Activated CD4-positive, alpha-beta T cell treated with anti-CD3 and anti-CD28 coated beads, Interleukin-2, Interleukin-4, amounts not matched to agents 100 ng/mL and 50 ng/mL, durations not matched to agents 16 hours and 8 hours (primary cell): ENCODE data around the gene RBFOX1.

ENCODE experiments used
- DNase-seq: peaks from one replicate; pipeline ENCODE4 v3.0.0-alpha.2; 2020; ENCODE audit warnings: low spot score

The RBFOX1 gene

GRCh38 chr16:7334801-7335560 lies 2.3 kb downstream of the RBFOX1 start:
- no peak for DNase-seq

GRCh38 chr16:7335991-7336634 lies 3.5 kb downstream of the RBFOX1 start:
- DNase-seq, result no peak

GRCh38 chr16:7336742-7337141 lies 4.1 kb downstream of the RBFOX1 start:
- DNase-seq, result no peak

GRCh38 chr16:7338826-7339225 lies 6.2 kb downstream of the RBFOX1 start:
- DNase-seq, result no peak

GRCh38 chr16:7339700-7340099 lies 7.1 kb downstream of the RBFOX1 start:
- no peak for DNase-seq

- no peak for DNase-seq
Observed at GRCh38 chr16:7340938-7341337, 8.3 kb downstream of the RBFOX1 start.

GRCh38 chr16:7342598-7342997 lies 10.0 kb downstream of the RBFOX1 start:
- no peak for DNase-seq

GRCh38 chr16:7343243-7343642 lies 10.6 kb downstream of the RBFOX1 start:
- no peak for DNase-seq

GRCh38 chr16:7344830-7345780 lies 12.5 kb downstream of the RBFOX1 start:
- DNase-seq, result no peak

DNA sequence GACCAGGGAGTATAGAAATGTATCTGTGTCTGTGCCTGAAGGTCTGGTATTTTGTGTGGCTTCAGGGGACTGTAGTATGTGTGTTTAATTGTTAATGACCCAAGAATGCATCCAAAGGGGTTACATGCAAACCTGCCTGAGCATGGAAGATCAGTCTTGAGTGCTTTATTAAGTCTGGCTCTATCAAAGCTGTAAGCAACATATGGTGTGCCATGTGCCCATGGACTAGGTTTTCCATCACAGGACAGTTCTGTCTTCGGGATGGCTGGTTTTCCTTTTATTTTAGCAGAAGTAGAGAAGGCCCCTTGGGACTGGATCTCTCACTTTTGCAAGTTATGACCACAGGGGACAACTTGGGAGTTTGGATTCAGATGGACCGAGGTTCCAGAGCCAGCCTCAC lies 18.2 kb downstream of the RBFOX1 start:
- no peak for DNase-seq

DNA sequence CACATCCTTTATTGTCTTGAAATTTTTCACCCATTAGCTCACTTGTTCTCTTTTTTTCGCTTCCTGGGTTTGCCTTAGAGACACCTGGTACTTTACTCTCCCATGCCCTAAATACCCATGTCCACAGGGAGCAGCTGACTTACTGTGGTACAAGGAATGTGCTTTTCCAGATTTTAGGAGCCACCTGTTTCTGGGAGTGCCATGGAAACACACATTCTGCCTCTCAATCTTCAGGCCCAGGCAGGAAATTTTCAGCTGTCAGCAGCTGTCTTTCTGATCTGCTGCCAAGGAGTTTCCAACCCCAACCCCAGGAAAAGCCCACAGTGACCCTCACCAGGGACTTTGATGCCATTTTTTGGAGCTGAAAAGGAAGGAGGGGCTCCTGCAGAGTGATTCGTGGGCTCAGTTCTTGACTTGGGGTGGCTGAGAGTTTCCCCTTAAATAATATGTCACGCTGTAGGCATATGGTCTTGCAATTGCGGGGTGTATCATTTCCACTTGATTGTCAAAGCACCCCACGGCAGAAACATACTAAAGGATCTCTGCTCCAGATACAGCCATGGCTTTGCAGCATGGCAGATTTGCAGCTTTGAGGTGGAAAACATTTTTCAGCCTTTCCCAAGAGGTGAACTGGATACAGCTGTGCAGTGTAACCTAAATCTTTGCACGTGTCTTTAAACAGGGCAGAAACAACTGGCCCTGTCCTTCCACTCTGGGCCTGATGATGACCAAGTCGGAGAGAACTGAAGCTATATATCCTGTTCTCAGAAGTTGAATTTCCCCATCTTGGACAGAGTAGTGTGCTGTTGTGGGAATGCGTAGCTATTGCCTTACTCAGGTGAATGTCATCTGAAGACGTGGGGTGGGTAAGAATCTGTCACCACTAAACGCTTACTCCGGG lies 19.2 kb downstream of the RBFOX1 start:
- no peak for DNase-seq

DNA sequence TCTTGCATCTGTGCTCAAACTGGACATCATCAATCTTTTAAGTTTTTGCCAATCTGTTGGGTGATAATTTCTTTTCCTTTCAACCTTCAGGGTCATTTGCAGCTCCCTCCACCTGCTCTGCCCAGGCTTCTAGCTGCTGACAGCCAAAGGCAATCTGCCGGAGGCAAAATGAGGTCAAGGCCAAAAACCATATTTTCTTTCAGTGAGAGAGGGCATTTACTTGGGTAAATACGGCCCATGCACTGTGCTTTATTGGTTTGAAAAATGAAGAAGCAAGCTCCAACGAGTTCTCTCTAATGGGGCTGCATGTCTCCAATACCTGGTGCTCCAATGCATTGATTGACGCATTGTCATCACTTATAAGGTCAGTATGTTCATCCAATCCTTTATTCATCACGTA lies 23.1 kb downstream of the RBFOX1 start:
- DNase-seq, result no peak

DNA sequence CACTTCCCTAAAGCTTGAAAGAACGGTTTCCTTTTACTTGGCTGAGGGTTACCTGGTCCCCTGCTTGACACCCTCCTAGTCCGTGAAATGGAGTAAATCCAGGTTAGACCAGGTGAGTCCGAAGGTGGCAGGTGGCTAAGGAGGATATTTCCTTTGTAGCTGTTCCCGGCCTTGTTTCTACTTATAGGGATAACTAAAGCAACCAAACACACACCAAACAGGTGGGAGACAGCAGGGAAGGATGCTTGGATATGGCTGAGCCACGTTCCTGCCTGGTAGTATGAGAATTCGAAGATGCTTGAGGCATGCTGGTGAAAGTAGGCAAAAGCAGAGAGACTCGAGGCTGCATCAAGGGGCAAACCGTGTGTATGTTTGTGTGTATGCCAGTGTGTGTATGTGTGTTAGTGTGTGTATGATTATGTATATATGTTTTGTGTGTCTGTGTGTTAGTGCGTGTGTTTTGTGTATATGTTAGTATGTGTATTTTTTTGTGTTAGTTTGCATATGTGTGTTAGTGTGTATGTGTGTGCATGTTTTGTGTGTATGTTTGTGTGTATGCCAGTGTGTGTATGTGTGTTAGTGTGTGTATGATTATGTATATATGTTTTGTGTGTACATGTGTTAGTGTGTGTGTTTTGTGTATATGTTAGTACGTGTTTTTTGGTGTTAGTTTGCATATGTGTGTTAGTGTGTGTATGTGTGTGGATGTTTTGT lies 28.9 kb downstream of the RBFOX1 start:
- no peak for DNase-seq

GRCh38 chr16:7362231-7362630 lies 29.6 kb downstream of the RBFOX1 start:
- no peak for DNase-seq

DNA sequence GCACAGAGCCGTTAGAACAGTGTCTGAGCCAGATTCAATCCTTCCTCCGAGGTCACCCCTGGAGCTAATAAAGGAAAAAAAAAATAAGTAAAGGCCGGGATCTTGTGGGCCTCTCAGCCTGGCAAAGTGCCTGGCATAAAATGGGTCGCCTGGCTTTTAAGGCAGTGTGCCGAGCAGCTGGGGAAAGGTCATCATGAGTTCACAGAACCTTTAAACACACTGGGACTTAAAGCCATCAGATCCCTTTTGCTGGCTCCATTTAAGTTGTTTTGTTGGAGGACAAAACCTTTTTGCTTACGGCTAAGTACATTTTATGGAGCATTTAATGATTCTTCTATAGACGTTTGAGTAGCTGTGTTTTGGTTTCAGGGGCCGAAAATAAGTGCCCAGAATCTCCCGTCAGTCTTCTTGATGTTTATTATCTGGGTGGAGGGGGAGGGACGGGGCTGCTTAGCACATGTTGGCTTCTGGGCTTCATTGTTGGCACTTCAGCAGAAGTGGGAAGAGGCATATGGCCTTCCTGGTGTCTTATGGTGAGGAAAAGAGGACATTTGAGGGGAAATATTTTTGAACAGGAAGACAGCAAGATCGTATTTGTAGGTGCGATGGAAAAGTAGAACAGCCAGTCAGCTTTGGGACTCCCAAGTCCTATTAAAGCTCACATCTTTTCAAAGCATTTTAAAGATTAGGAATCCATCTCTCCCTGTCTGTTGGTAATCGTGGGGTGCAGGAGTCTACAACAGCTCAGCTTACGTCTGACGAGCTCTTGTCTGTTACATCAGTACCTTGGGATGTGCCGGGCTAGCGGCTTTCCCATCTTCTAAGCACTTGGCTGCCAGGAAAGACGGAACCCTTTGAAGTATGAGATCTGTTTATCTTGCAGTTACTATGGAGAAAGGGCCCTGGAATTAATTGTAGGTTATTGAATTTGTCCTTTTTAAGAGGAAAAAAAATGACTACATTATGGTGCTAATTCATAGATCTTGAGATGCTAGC lies 31.1 kb downstream of the RBFOX1 start:
- no peak for DNase-seq

DNA sequence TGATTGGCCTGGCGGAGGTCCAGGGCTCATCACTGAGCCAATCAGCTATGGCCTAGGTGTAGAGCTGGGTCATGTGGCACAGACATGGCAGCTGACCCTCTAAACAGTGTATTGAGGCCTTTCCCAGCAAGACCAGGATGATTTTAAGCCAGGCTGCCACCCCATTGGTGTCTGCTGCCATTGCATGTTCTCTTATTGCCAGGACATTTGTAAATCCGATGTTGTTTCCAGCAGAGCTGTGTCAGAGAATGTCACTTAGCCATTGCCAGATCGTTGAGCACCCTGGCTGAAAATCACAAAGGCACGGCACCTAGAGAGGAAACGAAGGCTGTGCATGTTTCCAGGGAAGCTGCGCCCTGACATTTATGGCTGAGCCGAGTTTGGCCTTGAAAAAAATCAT lies 33.4 kb downstream of the RBFOX1 start:
- no peak for DNase-seq

- no peak for DNase-seq
Observed at GRCh38 chr16:7366993-7367880, 34.6 kb downstream of the RBFOX1 start.

DNA sequence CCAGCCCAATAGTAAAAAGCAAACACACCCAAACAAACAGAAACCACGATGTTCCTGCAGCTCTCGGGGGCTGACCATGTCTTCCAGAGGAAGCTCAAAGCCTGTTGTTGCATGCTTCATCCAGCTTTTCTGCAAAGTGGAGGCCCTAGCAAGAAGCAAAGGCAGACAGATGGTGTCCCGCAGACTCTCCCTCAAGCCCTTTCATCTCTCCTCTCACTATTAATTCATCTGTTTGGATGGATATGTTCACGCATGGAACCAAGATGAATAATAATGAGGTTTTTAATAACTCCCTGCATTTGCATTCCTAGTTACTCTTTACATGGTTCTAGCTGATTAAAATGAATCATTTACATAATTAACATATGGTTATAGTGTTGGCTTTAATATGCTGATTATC lies 36.6 kb downstream of the RBFOX1 start:
- DNase-seq, result no peak

DNA sequence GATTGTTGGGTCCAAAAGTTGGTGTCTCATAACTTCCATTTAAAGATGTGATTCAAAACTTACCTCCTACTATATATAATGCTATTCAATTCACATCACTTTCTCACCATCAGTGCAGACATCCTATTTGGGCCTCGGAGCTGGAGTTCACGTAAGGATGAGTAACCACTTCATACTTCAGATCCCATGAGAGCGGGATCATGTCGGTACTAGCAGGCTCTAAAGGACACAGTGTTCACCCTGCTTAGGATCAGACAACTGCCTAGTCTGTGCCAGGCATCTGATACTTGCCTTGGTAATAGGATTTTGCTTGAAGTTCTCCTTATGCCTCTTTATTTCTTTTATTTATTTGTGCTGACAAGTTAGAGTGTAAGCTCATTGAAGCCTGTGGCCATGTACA lies 39.5 kb downstream of the RBFOX1 start:
- no peak for DNase-seq
